Inferior parietal cortex (tissue), 1 donor: ENCODE data around the gene MMS19.
"Not testable (repeated sequence)": the region's sequence is repeated elsewhere in the genome, so short reads cannot be mapped to it uniquely, and the experiment has no call there.

ENCODE experiments used
- DNase-seq: peaks from one replicate; pipeline ENCODE4 v3.0.0-alpha.2; 2016; ENCODE audit errors: extremely low spot score

The MMS19 gene

GRCh38 chr10:97506199-97506991, 8.2 kb upstream of the MMS19 start:
- no peak for DNase-seq

- DNase-seq, result no peak
These were observed 6.9 kb upstream of the MMS19 start for GRCh38 chr10:97505152-97505551.

GRCh38 chr10:97503406-97503805, 5.2 kb upstream of the MMS19 start:
- no peak for DNase-seq

- DNase-seq, result no peak
These were observed 4.7 kb upstream of the MMS19 start for GRCh38 chr10:97502916-97503315.

- DNase-seq, result no peak
These were observed 2.0 kb upstream of the MMS19 start for GRCh38 chr10:97500297-97500575.

GRCh38 chr10:97499561-97500296, 1.5 kb upstream of the MMS19 start:
- peak; percentile 23 for DNase-seq

- no peak for DNase-seq
These were observed 779 bp upstream of the MMS19 start, which contains the start of gene UBTD1 for GRCh38 chr10:97498841-97499560. TSS of gene UBTD1 (plus strand) at chr10:97498924. CDS start at chr10:97499204, 280 bp downstream.

GRCh38 chr10:97497572-97498075, 598 bp downstream of the MMS19 start:
- peak; percentile 71 for DNase-seq

GRCh38 chr10:97494863-97495506, 3.2 kb downstream of the MMS19 start:
- no peak for DNase-seq

GRCh38 chr10:97494151-97494550, 4.1 kb downstream of the MMS19 start:
- peak; percentile 68 for DNase-seq

- peak; percentile 59 for DNase-seq
These were observed 7.6 kb downstream of the MMS19 start for GRCh38 chr10:97490592-97490991.

- DNase-seq, result no peak
These were observed 12.5 kb downstream of the MMS19 start for GRCh38 chr10:97485647-97486281.

- no peak for DNase-seq
These were observed 14.3 kb downstream of the MMS19 start for GRCh38 chr10:97483921-97484320.

GRCh38 chr10:97483506-97483905, 14.7 kb downstream of the MMS19 start:
- no peak for DNase-seq

GRCh38 chr10:97482381-97482780, 15.8 kb downstream of the MMS19 start:
- no peak for DNase-seq

- DNase-seq, result no peak
These were observed 17.2 kb downstream of the MMS19 start for GRCh38 chr10:97481071-97481470.

GRCh38 chr10:97479939-97480338, 18.3 kb downstream of the MMS19 start:
- DNase-seq, result no peak

GRCh38 chr10:97479410-97479809, 18.8 kb downstream of the MMS19 start:
- not testable (repeated sequence) for DNase-seq

GRCh38 chr10:97475936-97476594, 22.2 kb downstream of the MMS19 start:
- no peak for DNase-seq

GRCh38 chr10:97474918-97475317, 23.3 kb downstream of the MMS19 start:
- DNase-seq, result no peak

- DNase-seq, result not testable (repeated sequence)
These were observed 29.4 kb downstream of the MMS19 start for GRCh38 chr10:97468781-97469180.
